HL-60/S4 (cell line): ENCODE data around the gene ZNF282.

Experiments used
- in situ Hi-C: fragments of 300-500 bp; cut with MboI; formaldehyde crosslinking; loops from 2 replicates; pipeline ENCODE4 v1.14.3; 2022; ENCODE audit warnings: low sequenced_read_pairs

ZNF282 gene

GRCh38 chr7:149195180-149196150 is at the start of gene ZNF282:
ZNF282 (plus strand) TSS chr7:149195546; CDS start chr7:149195590, 44 bp downstream.
- in situ Hi-C loops, result no loop called here

GRCh38 chr7:149147072-149147751 is 48.1 kb upstream of the ZNF282 start, which contains the start of gene ZNF398:
ZNF398 (plus strand) TSS chr7:149147453; CDS start chr7:149147743, 290 bp downstream.
- in situ Hi-C loops, result no loop called here

- in situ Hi-C loops, result no loop called here
Measured at GRCh38 chr7:149147752-149148653, 47.3 kb upstream of the ZNF282 start.

GRCh38 chr7:149150981-149151380 is 44.4 kb upstream of the ZNF282 start:
- in situ Hi-C loops, result no loop called here

- in situ Hi-C loops, result no loop called here
Measured at GRCh38 chr7:149153346-149153745, 42.0 kb upstream of the ZNF282 start.

- in situ Hi-C loops, result no loop called here
Measured at GRCh38 chr7:149154056-149154455, 41.3 kb upstream of the ZNF282 start.

- in situ Hi-C loops, result no loop called here
Measured at GRCh38 chr7:149156898-149157297, 38.4 kb upstream of the ZNF282 start.

- in situ Hi-C loops, result no loop called here
Measured at GRCh38 chr7:149161241-149161848, 34.0 kb upstream of the ZNF282 start.

GRCh38 chr7:149166142-149166541 is 29.2 kb upstream of the ZNF282 start:
- in situ Hi-C loops, result no loop called here

- in situ Hi-C loops, result no loop called here
Measured at GRCh38 chr7:149166630-149167352, 28.6 kb upstream of the ZNF282 start.

- in situ Hi-C loops, result no loop called here
Measured at GRCh38 chr7:149171892-149172533, 23.3 kb upstream of the ZNF282 start.

- in situ Hi-C loops, result no loop called here
Measured at GRCh38 chr7:149172534-149172920, 22.8 kb upstream of the ZNF282 start.

- in situ Hi-C loops, result no loop called here
Measured at GRCh38 chr7:149175150-149175549, 20.2 kb upstream of the ZNF282 start.

- in situ Hi-C loops, result no loop called here
Measured at GRCh38 chr7:149179241-149179640, 16.1 kb upstream of the ZNF282 start.

- in situ Hi-C loops, result no loop called here
Measured at GRCh38 chr7:149180722-149181449, 14.5 kb upstream of the ZNF282 start.

GRCh38 chr7:149181450-149181790 is 13.9 kb upstream of the ZNF282 start:
- in situ Hi-C loops, result no loop called here

- in situ Hi-C loops, result no loop called here
Measured at GRCh38 chr7:149184274-149184673, 11.1 kb upstream of the ZNF282 start.

- in situ Hi-C loops, result no loop called here
Measured at GRCh38 chr7:149188213-149188612, 7.1 kb upstream of the ZNF282 start.
